Activated CD4-positive, alpha-beta T cell treated with anti-CD3 and anti-CD28 coated beads, Interleukin-2, amount 50 U/mL, for 16 hours (primary cell): Measurements from ENCODE around the gene SECTM1.

ENCODE experiments used
- DNase-seq: peaks from one replicate; pipeline ENCODE4 v3.0.0-alpha.2; 2020

The SECTM1 gene

GRCh38 chr17:82277851-82278250, 55.7 kb downstream of the SECTM1 start:
- DNase-seq = no peak

DNA sequence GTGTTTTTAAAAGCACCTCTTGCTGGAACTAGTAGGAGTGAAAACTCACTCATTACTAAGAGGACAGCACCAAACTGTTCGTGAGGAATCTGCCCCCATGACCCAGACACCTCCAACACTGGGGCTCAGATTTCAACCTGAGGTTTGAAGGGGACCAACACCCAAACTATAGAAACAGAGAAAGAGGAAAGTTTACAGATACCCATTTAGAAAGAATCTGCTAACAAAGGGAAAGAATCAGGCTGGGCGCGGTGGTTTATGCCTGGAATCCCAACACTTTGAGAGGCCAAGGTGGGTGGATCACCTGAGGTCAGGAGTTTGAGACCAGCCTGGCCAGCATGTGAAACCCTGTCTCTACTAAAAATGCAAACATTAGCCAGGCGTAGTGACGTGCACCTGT, 56.6 kb downstream of the SECTM1 start:
- DNase-seq = no peak

- DNase-seq = no peak
Observed at GRCh38 chr17:82275326-82275725, 58.2 kb downstream of the SECTM1 start.

GRCh38 chr17:82274134-82275020, 59.2 kb downstream of the SECTM1 start:
- no peak for DNase-seq

GRCh38 chr17:82273327-82274133, 60.0 kb downstream of the SECTM1 start, which contains the start of gene CSNK1D:
Gene CSNK1D, minus strand, starts transcription at chr17:82273700. Its CDS starts 319 bp downstream, at chr17:82273381.
- DNase-seq = peak; percentile 90

GRCh38 chr17:82272495-82273326, 60.9 kb downstream of the SECTM1 start:
- peak; percentile 31 for DNase-seq

GRCh38 chr17:82271401-82271800, 62.2 kb downstream of the SECTM1 start:
- DNase-seq = no peak
